Endothelial cell of umbilical vein (primary cell): ENCODE results near the gene DDX52.

Experiments used
- CTCF ChIP-seq, 2 donors: IDR thresholded peaks; 1 replicate in 1 of 2; 2 replicates in 1 of 2; pipeline ENCODE4 v1.5.1; 2011; ENCODE audit warnings: low read length in 2 of 2, mild to moderate bottlenecking in 2 of 2, moderate library complexity in 2 of 2, control low read depth in 1 of 2, inconsistent platforms in 1 of 2, low read depth in 1 of 2; ENCODE audit not compliant: insufficient read depth in 1 of 2; ENCODE audit errors: extremely low read depth in 1 of 2
- EZH2 ChIP-seq: IDR thresholded peaks from 2 replicates; pipeline ENCODE4 v1.6.1; 2012; ENCODE audit warnings: borderline replicate concordance, low read depth, mild to moderate bottlenecking, moderate library complexity, low read length, inconsistent platforms; ENCODE audit not compliant: severe bottlenecking
- GATA2 ChIP-seq: IDR thresholded peaks from 2 replicates; pipeline ENCODE4 v1.7.0; 2011; ENCODE audit warnings: low read depth, mild to moderate bottlenecking, moderate library complexity, mixed read lengths, low read length; ENCODE audit not compliant: insufficient read length, insufficient read depth
- JUN ChIP-seq: IDR thresholded peaks from 2 replicates; pipeline ENCODE4 v1.6.1; 2011; ENCODE audit warnings: borderline replicate concordance, low read depth; ENCODE audit not compliant: insufficient read length, insufficient read depth
- MYC ChIP-seq: IDR thresholded peaks from one replicate; pipeline ENCODE4 v1.6.1; 2011; ENCODE audit warnings: mild to moderate bottlenecking, low read depth, low read length
- POLR2A ChIP-seq: IDR thresholded peaks from 2 replicates; pipeline ENCODE4 v1.6.1; 2012; ENCODE audit warnings: low read depth, mild to moderate bottlenecking, control low read depth, low read length
- POLR2AphosphoS5 ChIP-seq: IDR thresholded peaks from 2 replicates; pipeline ENCODE4 v1.6.1; 2012; ENCODE audit warnings: low read depth, mild to moderate bottlenecking, control low read depth, low read length, moderate library complexity; ENCODE audit not compliant: insufficient read depth
- TF ChIP-seq, protein P1 (sequence below): IDR thresholded peaks from 2 replicates; pipeline ENCODE4 v1.6.1; 2011; ENCODE audit not compliant: insufficient read depth, insufficient read length

GRCh38 chr17:37608351-37609169 is 34.7 kb downstream of the DDX52 start:
- TF ChIP-seq MYC = no peak
- TF ChIP-seq CTCF (IDR thresholded peaks at IDR 0.05; ENCODE audit: extremely low read depth in 1 of 2, insufficient read depth in 1 of 2, low read depth in 1 of 2, low read length in 2 of 2) = no peak
- no peak for TF ChIP-seq POLR2AphosphoS5
- TF ChIP-seq, protein P1, sequence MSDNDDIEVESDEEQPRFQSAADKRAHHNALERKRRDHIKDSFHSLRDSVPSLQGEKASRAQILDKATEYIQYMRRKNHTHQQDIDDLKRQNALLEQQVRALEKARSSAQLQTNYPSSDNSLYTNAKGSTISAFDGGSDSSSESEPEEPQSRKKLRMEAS = no peak
- no peak for TF ChIP-seq POLR2A
- TF ChIP-seq EZH2 = no peak
- TF ChIP-seq GATA2 = no peak
- TF ChIP-seq JUN = no peak
